Ishikawa (cell line): Measurements from ENCODE around the gene NINJ1.

ENCODE experiments used
- CEBPB ChIP-seq: IDR thresholded peaks from 2 replicates; pipeline ENCODE4 v1.6.1; 2012
- CREB1 ChIP-seq: IDR thresholded peaks from 2 replicates; pipeline ENCODE4 v1.6.1; 2012; ENCODE audit warnings: low read depth
- EGR1 ChIP-seq: IDR thresholded peaks from 2 replicates; pipeline ENCODE4 v1.6.1; 2012
- EP300 ChIP-seq: IDR thresholded peaks from 2 replicates; pipeline ENCODE4 v1.6.1; 2012; ENCODE audit warnings: borderline replicate concordance
- FOXM1 ChIP-seq: IDR thresholded peaks from 2 replicates; pipeline ENCODE4 v1.6.1; 2012; ENCODE audit warnings: low read depth, borderline replicate concordance
- NFIC ChIP-seq: IDR thresholded peaks from 2 replicates; pipeline ENCODE4 v1.6.1; 2012
- RAD21 ChIP-seq: IDR thresholded peaks from 2 replicates; pipeline ENCODE4 v1.6.1; 2012; ENCODE audit warnings: low read depth
- TAF1 ChIP-seq: IDR thresholded peaks from 2 replicates; pipeline ENCODE4 v1.6.1; 2012; ENCODE audit warnings: low read depth, mild to moderate bottlenecking
- TCF12 ChIP-seq: IDR thresholded peaks from 2 replicates; pipeline ENCODE4 v1.6.1; 2012; ENCODE audit warnings: low read depth
- TEAD4 ChIP-seq: IDR thresholded peaks from 2 replicates; pipeline ENCODE4 v1.6.1; 2012
- YY1 ChIP-seq: IDR thresholded peaks from 2 replicates; pipeline ENCODE4 v1.6.1; 2012; ENCODE audit warnings: low read depth
- ZBTB7A ChIP-seq: IDR thresholded peaks from 2 replicates; pipeline ENCODE4 v1.6.1; 2012; ENCODE audit warnings: low read depth
- TF ChIP-seq, protein P1 (sequence below): IDR thresholded peaks from 2 replicates; pipeline ENCODE4 v1.6.1; 2012; ENCODE audit warnings: low read depth, mild to moderate bottlenecking
- TF ChIP-seq, protein P2 (sequence below): IDR thresholded peaks from 2 replicates; pipeline ENCODE4 v1.6.1; 2012
- TF ChIP-seq, protein P3 (sequence below): IDR thresholded peaks from 2 replicates; pipeline ENCODE4 v1.6.1; 2012

The NINJ1 gene

DNA sequence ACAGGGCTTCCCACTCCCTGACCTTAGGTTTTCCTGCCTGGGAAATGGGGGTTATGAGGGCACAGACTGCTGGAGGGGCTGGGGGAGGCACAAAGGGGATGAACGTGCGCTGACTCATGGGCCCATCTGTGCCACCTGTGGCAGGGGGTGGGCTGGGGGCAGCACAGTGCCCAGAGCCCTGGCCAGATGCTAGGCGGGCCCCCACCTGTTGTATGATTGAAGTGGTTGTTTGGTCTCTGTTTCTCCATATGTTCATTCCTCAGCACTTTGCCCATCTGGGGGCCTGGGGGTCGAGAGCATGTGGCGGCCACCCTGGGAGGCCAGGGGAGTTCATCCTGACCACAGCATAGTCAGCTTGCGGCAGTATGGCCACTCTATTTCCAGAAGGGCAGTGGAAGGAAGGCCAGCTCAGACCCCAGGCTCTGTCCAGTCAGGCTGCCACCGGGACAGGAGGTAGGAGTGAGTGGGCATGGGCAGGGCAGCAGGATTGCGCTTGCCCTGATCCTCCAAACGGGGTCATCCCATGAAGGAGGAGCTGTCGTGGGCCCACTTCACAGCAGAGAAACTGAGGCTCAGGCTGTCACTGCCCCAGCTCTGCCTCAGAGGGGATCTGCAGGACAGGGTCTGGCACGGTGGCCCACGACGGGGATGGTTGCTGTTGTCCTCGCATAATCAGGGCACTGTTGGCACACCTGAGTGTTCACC lies 841 bp upstream of the NINJ1 start:
- TF ChIP-seq ZBTB7A (no peak), RAD21 (no peak), CREB1 (no peak), YY1 (no peak)
- TF ChIP-seq, protein P1, sequence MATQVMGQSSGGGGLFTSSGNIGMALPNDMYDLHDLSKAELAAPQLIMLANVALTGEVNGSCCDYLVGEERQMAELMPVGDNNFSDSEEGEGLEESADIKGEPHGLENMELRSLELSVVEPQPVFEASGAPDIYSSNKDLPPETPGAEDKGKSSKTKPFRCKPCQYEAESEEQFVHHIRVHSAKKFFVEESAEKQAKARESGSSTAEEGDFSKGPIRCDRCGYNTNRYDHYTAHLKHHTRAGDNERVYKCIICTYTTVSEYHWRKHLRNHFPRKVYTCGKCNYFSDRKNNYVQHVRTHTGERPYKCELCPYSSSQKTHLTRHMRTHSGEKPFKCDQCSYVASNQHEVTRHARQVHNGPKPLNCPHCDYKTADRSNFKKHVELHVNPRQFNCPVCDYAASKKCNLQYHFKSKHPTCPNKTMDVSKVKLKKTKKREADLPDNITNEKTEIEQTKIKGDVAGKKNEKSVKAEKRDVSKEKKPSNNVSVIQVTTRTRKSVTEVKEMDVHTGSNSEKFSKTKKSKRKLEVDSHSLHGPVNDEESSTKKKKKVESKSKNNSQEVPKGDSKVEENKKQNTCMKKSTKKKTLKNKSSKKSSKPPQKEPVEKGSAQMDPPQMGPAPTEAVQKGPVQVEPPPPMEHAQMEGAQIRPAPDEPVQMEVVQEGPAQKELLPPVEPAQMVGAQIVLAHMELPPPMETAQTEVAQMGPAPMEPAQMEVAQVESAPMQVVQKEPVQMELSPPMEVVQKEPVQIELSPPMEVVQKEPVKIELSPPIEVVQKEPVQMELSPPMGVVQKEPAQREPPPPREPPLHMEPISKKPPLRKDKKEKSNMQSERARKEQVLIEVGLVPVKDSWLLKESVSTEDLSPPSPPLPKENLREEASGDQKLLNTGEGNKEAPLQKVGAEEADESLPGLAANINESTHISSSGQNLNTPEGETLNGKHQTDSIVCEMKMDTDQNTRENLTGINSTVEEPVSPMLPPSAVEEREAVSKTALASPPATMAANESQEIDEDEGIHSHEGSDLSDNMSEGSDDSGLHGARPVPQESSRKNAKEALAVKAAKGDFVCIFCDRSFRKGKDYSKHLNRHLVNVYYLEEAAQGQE, result no peak
- TF ChIP-seq, protein P2, sequence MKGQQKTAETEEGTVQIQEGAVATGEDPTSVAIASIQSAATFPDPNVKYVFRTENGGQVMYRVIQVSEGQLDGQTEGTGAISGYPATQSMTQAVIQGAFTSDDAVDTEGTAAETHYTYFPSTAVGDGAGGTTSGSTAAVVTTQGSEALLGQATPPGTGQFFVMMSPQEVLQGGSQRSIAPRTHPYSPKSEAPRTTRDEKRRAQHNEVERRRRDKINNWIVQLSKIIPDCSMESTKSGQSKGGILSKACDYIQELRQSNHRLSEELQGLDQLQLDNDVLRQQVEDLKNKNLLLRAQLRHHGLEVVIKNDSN, result no peak

DNA sequence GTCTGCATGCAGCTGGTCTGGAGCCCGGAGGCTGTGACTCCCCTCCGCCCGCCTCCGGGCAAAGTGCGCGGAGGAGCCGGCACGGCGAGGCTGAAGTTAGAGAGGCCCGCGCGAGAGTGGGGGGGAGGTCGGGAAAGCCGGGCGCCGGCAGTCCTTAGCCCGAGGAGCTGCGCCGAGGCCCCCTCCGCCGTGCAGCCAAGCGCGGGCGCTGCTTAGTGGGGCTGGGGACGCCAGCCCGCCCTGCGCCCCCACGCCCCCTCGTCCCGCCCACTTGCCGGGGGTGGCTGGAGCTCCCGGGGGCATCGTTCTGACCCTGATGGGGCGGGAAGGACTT lies 403 bp downstream of the NINJ1 start:
- TF ChIP-seq TEAD4, result no peak
- TF ChIP-seq ZBTB7A, result 0 out of 2 replicates have a peak, but pooled peaks have one; percentile 55
- TF ChIP-seq, protein P3, sequence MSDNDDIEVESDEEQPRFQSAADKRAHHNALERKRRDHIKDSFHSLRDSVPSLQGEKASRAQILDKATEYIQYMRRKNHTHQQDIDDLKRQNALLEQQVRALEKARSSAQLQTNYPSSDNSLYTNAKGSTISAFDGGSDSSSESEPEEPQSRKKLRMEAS, result no peak
- TF ChIP-seq CEBPB, result no peak
- TF ChIP-seq, protein P1, result no peak
- no peak; the same call in 1 of the 2 replicates for TF ChIP-seq TCF12
- no peak for TF ChIP-seq CREB1
- 0 out of 2 replicates have a peak, but pooled peaks have one; percentile 23 for TF ChIP-seq EGR1

DNA sequence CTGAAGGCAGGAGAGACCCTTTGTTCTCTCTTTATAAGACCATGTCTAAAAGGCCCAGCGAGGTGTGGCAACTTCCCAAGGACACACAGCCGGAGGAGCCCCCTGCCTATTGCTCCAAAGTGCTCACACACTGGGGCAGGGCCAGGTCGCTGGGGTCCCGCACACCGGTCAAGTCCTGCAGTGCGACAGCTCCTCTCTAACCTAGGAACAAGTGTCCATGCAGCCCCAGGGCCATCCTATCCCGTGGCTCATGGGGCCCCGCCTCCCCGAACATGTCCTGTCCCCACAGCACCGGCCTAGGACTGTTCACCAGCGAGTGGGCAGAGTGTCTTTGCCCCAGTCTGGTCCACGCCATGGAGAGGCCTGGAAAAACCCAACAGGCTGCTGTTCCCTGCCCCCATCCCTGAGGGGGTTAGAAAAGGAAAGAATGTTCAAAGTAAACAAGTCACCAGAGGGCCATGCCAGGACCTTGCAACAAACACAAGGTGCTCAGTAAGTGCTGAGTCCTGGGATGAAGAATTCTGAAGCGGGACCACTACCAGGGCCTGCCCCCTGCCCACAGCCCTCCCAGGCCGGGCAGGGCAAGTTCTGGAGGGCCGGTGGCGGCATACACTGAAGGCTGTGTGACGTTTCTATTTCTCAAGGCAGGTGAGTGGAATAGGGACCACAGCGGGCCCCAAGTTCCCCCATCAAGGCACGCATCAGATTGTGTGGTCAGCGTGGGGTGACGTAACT lies 938 bp downstream of the NINJ1 start:
- TF ChIP-seq NFIC, result no peak
- TF ChIP-seq TAF1, result no peak
- TF ChIP-seq CREB1, result no peak
- no peak for TF ChIP-seq TCF12
- no peak for TF ChIP-seq RAD21
- TF ChIP-seq, protein P1, result no peak
- no peak for TF ChIP-seq ZBTB7A
- no peak for TF ChIP-seq YY1
- TF ChIP-seq, protein P2, result no peak
- TF ChIP-seq FOXM1, result no peak
- TF ChIP-seq, protein P3, result no peak
- TF ChIP-seq EP300, result no peak
- no peak for TF ChIP-seq TEAD4
- no peak for TF ChIP-seq EGR1
- TF ChIP-seq CEBPB, result no peak

DNA sequence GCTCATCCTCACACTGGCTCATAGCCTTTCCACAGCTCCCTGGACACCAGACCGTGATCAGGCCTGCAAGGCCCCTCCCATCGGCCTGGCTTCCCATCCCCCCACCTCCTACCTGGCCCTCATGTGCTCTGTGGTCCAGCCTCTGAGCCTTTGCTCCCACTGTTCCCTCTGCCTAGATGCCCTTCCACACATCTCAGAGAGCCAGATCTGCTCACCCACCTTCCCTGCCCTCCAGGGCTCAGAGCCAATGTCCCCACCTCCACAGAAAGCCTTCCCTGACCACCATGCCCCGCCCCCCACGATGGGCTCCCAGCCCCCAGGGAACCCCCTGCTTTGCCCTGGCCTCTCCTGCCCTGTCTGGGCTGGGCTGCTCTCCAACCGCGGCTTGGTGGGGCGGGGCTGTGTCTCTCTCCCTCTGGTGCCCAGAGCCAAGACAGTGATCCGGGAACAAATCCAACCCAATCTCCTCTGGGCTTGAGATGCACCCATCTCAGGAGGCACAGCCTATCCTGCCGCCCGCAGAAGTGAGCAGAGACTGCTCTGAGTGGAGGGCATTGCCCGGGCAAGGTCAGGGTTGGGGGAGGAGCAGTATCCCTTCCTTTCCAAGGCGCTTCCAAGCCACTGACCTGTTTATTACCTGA lies 1.6 kb downstream of the NINJ1 start:
- no peak for TF ChIP-seq TEAD4
- TF ChIP-seq, protein P1, result no peak
- TF ChIP-seq YY1, result no peak
- no peak for TF ChIP-seq TCF12
- TF ChIP-seq, protein P2, result no peak
- no peak for TF ChIP-seq FOXM1
- TF ChIP-seq CEBPB, result no peak
- TF ChIP-seq NFIC, result no peak
- TF ChIP-seq RAD21, result no peak
